ENCODE results near the gene NET1.

Gene NET1

DNA sequence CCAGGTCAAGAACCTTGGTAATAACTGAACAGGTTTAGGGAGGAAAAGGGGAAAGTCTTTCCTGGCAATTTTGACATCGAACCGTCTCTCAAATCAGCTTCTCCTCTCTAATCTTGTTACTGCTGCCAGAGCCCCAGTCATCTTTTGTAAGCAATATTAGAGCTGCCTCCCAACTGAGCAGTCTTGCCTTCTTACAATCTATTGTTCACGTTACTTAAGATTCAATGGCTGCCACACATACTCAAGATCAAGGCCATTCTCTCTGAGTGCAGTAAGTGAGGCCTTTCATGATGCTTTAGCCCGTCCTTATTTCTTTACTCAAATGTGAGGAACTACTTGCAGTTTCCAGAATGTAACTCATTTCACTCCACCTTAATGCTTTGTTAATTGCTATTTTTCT lies 12.4 kb downstream of the NET1 start:
- DNase-seq (ENCODE audit: low read depth): no peak
- TF ChIP-seq, protein P1, sequence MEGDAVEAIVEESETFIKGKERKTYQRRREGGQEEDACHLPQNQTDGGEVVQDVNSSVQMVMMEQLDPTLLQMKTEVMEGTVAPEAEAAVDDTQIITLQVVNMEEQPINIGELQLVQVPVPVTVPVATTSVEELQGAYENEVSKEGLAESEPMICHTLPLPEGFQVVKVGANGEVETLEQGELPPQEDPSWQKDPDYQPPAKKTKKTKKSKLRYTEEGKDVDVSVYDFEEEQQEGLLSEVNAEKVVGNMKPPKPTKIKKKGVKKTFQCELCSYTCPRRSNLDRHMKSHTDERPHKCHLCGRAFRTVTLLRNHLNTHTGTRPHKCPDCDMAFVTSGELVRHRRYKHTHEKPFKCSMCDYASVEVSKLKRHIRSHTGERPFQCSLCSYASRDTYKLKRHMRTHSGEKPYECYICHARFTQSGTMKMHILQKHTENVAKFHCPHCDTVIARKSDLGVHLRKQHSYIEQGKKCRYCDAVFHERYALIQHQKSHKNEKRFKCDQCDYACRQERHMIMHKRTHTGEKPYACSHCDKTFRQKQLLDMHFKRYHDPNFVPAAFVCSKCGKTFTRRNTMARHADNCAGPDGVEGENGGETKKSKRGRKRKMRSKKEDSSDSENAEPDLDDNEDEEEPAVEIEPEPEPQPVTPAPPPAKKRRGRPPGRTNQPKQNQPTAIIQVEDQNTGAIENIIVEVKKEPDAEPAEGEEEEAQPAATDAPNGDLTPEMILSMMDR (IDR thresholded peaks at IDR 0.05; ENCODE audit: control insufficient read depth, insufficient read depth, low read depth, low read length, missing control alignments): no peak
- no peak overlapping the region for H3K4me3 ChIP-seq (ENCODE audit: control insufficient read depth, low read depth, low read length)

DNA sequence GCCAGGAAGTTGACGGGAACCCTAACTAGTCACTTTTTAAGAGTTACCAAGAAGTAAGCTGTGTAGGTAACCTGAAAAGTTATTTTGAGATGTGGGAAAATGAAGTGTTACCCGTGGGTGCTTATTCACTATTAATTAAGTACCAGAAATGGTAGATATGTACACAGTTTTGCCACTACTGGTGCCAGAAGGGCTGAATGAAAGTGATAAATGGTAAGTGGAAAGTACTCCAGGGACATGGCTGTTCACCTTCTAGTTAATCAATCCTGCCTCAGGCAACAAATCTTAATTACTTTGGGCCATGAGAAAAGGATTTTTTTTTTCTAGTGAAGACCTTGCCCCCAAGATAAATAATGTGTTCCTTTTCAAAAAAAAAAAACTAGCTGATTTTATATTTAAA lies 15.8 kb downstream of the NET1 start:
- H3K4me3 ChIP-seq (ENCODE audit: control insufficient read depth, low read depth, low read length): no peak overlapping the region
- TF ChIP-seq, protein P1 (IDR thresholded peaks at IDR 0.05; ENCODE audit: control insufficient read depth, insufficient read depth, low read depth, low read length, missing control alignments): no peak
- DNase-seq (ENCODE audit: low read depth): no peak

DNA sequence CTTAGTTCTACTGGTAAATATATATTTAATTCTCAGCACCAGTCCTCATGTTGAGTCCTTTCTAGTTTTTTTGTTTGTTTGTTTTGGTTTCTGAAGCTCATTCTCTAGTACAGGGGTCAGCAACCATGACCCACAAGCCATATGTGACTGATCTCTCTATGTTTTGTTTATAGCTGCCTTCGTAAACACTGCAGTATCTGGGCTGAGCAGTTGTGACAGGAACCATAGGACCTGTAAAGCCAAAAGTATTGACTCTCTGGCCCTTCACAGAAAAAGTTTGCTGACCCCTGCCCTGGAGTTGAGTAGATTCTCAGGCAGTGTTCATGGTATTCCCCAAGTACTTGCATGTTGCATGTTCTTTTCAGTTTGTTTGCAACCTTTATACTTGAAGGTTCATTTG lies 20.8 kb downstream of the NET1 start:
- TF ChIP-seq, protein P1 (IDR thresholded peaks at IDR 0.05; ENCODE audit: control insufficient read depth, insufficient read depth, low read depth, low read length, missing control alignments): no peak
- no peak for DNase-seq (ENCODE audit: low read depth)

DNA sequence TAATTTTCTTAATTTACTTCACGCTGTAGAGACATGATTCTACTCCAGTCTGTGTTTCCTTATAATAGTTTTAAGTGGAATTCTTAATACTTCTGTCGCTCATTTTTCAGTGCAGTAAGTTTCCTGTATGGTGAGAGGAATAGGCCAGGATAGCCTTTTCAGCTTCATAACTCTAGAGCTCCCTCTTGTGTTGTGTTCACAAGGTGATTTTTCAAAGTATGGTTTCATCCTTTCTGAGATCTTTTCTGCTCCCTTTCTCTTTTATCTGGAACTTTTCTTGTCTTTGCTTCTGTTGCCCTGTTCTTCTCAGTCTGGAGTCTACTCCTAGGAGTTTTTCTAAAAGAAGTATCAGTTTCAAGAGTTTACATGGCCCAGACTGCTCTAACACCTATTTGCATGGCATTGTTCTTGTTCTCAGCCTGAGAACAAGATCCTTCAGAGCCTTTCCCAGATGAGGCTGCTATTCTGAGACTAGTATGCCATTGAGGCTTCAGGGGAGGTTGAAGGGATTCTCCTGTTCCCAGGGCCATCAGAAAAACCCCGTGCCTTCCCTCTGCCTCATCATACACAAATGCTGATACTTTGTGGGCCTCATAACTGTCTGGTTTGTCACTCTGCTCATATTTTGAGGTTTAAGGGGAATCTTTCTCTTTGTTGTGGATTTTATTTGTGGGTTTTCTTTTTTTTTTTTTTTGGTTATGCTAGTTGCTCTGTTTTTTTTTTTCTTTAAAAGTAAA lies 21.8 kb downstream of the NET1 start:
- H3K4me3 ChIP-seq (ENCODE audit: control insufficient read depth, low read depth, low read length): no peak overlapping the region
- DNase-seq (ENCODE audit: low read depth): no peak
- TF ChIP-seq, protein P1 (IDR thresholded peaks at IDR 0.05; ENCODE audit: control insufficient read depth, insufficient read depth, low read depth, low read length, missing control alignments): peak; percentile 66

More for the DNA sequence above, 20.8 kb downstream of the NET1 start:
- no peak overlapping the region for H3K4me3 ChIP-seq (ENCODE audit: control insufficient read depth, low read depth, low read length)

DNA sequence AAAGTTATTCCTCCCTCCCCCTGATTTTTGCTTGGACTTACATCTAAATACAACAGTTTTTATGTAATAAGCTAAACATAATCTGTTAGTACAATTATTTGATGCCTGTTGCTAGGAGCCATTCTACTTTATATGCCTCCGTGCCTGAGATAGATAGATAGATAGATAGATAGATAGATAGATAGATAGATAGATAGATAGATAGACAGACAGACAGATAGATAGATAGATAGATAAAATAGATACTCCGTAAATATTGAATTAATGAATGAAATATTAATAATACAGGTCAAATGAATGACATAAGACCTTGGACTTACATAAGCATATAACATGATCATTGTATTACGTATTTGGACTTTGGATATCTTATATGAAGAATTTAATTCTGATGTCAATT lies 23.0 kb downstream of the NET1 start:
- TF ChIP-seq, protein P1 (IDR thresholded peaks at IDR 0.05; ENCODE audit: control insufficient read depth, insufficient read depth, low read depth, low read length, missing control alignments): no peak
- H3K4me3 ChIP-seq (ENCODE audit: control insufficient read depth, low read depth, low read length): no peak overlapping the region
- no peak for DNase-seq (ENCODE audit: low read depth)

DNA sequence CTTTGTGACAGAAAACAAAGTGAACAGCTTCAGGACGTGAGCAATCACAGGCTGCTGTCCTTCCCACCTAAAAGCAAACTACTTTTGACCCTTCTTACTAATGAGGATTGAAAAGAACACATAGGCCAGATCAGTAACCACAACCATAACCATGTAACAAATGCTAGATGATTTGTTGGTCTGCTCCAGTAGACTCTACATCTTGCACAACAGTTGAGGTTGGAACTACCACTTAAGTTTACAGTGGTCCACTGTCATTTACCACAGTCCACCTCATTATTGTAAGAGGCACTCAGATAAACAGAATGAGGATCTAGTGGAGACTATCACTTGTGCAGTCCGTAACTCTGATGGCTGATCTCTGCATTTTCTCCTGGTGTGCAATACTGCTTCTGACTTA lies 27.8 kb downstream of the NET1 start:
- no peak overlapping the region for H3K4me3 ChIP-seq (ENCODE audit: control insufficient read depth, low read depth, low read length)
- DNase-seq (ENCODE audit: low read depth): no peak
- TF ChIP-seq, protein P1 (IDR thresholded peaks at IDR 0.05; ENCODE audit: control insufficient read depth, insufficient read depth, low read depth, low read length, missing control alignments): no peak
